Stimulated activated CD8-positive, alpha-beta memory T cell treated with anti-CD3 and anti-CD28 coated beads, Interleukin-15, amount 100 ng/mL, for 48 hours (primary cell): ENCODE results near the gene OLR1.
"Not testable (repeated sequence)": the region's sequence is repeated elsewhere in the genome, so short reads cannot be mapped to it uniquely, and the experiment has no call there.

Source experiments
- DNase-seq, 2 donors: peaks; one replicate each; pipeline ENCODE4 v3.0.0-alpha.2; 2020; ENCODE audit warnings: low read depth in 2 of 2

The OLR1 gene

DNA sequence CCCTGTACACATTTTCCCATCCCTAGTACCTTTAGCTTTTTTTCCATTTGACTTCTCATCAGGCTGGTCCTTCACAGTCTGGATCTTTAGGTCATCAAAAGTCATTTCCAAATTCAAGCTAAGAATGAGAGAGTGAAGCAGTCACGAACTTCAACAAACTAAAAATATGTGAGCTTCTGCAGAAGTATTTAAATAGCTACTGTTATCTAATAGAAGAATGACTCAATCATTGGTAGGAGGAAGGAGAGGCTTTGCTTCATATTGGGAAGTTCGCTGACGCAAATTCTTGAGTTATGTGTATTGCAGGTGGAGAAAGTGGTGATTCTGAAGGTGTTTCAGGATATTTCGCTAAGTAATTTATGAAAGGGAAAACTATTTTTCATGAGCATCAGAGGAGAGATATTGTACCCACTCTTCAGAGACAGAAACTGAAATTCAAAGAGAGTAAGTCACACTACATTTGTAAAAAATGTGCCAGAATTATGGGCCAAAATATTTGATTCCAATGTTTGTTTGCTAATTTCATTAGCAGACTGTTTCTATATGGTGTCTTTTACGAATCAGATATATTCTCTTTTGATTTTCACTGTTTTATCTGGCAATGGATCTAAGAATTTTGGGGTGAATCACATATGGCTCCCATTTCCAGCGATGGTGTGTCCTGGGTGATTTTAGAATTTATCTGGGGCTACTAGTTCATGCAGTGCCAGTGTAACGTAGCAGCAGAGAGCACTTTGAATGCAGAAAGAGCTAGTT, at the start of gene OLR1:
Gene OLR1, minus strand, starts transcription at position 160 of the 756 bp plus-strand sequence. Its CDS starts 55 bp downstream, at position 105.
- no peak for DNase-seq

DNA sequence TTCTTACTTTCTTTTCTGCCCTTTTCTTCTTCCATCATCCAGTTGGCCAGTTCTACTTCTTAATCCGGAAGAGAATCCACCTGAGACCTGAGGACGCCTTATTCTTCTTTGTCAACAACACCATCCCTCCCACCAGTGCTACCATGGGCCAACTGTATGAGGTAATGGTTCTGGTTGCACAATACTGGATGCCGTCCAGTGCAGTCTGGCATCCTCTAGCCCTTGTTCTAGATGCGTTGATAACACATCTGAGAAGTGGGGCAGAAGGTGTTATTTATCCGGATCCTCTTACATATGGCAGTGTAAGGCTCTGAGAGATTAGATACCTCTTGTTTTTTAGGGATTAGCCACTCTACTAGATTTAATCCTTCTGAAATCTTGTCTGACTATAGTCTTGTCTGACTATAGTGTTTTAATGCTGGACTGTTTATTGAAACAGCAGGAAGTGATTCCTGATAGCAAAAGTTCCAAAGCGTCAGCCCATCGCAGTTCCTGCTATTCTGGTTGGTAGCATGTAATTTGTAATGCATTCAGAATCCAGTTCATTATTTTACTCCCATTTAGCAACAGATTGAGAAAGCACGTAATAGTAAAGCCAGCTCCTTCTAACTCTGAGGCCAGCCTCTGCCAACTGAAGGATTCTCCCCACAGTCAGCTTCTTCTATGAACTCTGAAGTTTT, 48.6 kb upstream of the OLR1 start:
- DNase-seq: no peak

DNA sequence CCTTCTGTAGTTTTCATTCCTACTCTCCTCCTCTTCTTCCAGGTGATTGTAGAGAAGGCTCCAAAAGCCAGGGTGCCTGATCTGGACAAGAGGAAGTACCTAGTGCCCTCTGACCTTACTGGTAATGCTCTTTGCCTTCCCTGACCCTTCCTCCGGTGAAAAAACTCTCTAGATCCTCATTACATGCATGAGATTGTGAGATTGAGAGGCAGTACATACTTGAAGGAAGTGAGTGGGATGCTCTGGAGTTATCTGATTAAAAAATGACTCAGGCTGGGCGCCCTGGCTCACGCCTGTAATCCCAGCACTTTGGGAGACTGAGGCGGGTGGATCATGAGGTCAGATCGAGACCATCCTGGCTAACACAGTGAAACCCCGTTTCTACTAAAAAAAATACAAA, 46.1 kb upstream of the OLR1 start:
- no peak for DNase-seq

DNA sequence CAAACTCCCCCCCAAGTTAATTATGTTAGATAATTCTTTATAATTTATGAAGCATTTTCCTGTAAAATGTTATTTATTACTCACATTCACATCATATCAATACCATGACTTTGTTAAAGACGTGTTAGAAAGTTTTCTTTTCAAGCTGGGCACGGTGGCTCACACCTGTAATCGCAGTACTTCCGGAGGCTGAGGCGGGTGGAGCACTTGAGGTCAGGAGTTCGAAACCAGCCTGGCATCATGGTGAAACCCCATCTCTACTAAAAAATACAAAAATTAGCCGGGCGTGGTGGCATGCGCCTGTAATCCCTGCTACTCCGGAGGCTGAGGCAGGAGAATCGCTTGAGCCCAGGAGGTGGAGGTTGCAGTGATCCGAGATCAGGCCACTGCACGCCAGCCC, 44.0 kb upstream of the OLR1 start:
- peak in 1 of 2 donors; percentile 29 for DNase-seq

DNA sequence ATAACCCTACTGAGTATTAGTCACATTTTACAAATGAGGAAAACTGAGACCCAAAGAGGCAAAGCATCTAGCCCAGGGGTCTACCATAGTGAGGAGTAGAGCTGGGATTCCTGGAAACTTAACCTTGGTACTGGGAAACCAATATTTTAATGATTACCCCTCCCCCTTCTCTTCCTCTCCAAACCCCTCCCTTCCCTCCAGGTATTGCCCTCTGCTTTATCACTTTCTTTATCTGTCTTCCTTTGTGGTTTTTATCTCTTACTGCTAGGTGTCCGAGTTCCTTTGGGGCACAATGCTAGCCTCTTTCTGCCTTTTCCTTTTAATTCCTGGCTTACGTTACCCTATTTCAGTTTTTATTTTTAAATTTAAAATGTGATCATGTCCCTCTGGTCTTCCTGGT, 43.5 kb upstream of the OLR1 start:
- no peak for DNase-seq

DNA sequence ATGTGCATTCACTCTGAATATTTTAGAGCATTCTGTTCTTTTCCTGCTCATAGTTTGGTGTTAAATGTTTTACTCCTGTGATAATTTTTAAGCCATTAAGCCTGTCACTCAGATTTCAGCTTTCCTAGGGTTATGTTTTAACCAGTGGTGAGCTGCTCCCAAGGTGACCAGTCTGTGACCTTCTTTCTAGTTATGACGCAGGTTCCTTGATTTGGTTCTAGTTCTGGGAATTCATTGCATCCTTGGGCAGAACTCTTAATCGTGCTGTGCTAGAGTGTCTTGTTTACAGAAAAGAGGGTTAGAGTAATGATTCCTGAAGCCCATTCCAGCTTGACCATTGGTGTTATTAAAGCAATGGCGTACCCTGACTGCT, 42.9 kb upstream of the OLR1 start:
- DNase-seq: no peak

DNA sequence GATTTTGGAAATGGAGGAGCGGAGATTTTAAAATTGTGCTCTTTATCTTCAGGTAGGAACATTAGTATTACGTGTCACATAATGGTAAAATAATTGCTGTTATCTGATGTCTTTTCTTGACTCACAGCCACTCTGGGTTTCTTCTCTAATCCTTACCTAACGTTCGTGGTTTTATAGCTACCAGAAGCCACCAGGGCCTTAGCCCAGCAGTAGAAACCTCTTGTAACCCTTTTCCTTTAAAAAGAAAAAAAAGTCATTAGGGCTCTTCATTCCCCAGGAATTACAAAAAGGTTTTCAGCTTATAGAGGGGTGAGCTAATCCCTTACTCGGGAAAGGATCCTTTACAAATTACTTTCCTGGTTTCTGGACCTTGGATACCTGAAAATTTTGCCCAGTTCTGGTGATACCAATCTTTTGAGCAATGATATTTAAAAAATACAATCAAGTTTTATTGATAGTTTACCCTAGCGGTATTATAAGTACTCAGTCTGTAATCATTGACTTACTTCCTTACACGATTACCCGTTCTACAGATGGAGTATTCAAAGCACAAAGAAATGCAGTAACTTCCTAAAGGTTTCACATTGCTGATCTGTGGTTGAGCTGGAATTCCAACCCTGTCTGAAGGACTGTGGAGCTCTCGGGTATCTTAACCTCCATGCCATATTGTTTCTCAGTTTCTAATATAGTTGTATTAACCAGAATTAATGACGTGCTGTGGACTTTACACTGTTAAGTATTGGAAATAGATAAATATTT, 42.4 kb upstream of the OLR1 start:
- no peak for DNase-seq

DNA sequence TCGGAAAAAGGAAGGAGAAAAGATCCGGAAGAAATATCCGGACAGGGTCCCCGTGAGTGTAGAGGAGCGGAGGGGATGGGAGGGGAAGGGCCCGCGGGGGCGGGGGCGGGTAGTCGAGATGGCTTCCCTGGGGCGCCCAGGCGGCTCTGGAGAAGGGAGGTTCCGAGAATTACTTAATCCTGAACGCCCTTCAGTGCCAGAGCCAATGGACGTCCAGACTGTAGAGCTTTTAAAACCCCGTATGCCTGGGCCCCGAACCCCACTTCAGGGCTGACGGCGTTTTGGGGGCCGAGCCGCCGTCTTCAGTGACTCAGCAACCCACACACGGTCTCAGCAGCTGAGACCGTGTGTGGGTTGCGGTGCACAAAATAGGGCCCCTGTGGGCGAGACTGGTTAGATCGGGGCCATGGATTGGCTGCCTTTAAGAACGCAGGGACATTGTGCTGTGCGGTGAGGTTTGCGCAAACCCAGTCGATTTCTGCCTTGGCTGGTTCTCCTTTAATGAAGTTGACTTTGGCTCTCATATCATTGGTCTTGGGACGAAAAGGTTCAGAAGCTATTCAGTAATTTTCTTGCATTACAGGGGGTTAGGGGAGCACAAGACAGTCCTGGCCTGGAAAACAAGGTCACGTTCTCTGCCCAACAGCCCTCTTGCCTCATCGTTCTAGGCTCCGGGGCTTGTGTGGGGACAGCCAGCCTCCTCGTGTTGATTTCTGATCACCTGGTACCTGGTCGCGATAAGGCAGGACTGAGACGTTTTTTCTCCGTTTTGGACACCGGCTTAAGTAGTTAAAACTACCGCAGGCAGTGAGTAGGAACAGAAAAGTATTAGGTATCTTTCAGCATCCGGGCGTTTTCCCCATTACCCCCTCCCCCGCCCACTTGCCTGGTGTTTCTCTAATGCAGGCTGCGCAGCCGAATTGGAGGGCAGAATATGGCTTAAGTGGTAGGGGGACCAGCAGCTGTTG, 41.5 kb upstream of the OLR1 start:
- DNase-seq: peak; percentile 77 to 83

DNA sequence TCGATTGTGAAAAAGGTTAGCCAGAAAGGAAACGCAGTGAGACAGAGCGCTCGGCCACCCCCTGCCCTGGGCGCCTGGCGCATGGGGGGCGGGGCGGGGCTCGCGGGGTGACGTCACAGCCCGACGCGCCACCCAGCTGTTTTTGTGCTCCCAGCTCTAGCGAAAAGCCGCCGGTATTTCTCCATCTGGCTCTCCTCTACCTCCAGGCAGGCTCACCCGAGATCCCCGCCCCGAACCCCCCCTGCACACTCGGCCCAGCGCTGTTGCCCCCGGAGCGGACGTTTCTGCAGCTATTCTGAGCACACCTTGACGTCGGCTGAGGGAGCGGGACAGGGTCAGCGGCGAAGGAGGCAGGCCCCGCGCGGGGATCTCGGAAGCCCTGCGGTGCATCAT, 40.8 kb upstream of the OLR1 start, which contains the start of gene GABARAPL1:
Gene GABARAPL1, plus strand, starts transcription at position 139 of the 393 bp plus-strand sequence. Its CDS starts 253 bp downstream, at position 392.
- DNase-seq: peak; percentile 59 to 61

DNA sequence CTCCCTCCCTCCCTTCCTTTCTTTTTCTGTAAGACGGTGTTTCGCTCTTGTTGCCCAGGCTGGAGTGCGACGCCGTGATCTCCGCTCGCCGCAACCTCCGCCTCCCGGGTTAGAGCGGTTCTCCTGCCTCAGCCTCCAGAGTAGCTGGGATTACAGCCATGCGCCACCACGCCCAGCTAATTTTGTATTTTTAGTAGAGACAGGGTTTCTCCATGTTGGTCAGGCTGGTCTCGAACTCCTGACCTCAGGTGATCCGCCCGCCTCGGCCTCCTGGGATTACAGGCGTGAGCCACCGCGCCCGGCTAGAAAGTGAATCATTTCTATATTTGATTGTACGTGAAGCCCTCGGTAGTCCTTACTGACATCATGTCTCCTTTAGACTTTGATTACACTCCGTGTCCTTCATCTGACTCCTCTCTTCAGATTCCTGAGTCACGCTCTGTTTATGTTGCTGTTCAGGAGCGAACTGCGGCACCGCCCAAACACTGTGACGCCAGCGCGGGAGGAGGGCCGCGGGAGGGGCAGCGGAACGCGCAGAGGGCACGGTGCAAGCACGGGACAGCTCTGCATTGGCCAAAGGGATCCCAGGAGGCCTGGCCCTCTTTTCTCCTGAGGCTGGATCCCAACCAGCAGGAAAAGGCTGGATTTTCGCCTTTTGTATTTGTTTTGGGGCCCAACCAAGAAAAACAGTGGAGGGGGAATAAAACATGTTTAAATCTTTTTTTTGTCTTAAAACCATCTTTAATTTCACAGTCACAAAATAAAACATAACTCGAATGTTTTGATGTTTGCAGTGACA, 40.2 kb upstream of the OLR1 start:
- DNase-seq: peak; percentile 80 to 84

DNA sequence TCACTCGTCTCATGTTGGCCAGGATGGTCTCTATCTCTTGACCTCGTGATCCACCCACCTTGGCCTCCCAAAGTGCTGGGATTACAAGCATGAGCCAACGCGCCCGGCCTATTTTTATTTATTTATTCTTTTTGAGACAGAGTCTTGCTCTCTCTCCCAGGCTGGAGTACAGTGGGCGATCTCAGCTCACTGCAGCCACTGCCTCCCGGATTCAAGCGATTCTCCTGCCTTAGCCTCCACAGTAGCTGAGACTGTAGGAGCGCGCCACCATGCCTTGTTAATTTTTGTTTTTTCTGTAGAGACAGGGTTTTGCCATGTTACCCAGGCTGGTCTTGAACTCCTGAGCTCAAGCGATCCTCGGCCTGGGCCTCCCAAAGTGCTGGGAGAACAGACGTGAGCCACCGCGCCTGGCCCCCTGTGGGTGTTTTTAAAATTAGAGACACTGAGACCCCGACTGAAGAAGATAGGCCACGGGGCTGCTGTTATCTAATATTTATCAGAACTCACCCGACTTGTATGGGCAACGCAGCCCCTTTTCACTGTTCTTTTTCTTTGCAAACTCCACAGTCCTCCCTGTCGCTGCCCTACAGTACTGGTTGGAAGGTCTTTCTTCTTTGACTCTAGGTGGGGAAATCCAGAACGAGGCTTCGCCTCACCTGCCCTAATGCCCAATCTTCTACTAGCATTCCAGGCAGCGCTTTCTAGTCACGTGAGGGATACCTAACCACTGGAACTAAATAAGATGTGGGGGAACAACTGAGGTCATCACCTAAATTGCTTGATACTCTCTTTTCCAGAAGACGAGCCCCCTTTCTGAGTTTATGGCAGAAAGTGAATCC, 39.4 kb upstream of the OLR1 start:
- DNase-seq: no peak

DNA sequence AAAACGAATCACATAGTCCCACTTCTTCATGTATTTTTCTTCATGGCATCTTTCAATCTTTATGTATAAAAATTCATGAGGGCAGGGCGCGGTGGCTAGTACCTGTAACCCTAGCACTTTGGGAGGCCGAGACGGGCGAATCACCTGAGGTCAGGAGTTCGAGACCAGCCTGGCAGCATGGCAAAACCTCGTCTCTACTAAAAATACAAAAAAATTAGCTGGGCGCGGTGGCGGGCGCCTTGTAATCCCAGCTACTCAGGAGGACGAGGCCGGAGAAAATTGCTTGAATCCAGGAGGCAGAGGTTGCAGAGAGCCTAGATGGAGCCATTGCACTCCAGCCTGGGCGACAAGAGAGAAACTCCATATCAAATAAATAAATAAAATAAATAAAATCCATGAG, 38.3 kb upstream of the OLR1 start:
- no peak for DNase-seq

DNA sequence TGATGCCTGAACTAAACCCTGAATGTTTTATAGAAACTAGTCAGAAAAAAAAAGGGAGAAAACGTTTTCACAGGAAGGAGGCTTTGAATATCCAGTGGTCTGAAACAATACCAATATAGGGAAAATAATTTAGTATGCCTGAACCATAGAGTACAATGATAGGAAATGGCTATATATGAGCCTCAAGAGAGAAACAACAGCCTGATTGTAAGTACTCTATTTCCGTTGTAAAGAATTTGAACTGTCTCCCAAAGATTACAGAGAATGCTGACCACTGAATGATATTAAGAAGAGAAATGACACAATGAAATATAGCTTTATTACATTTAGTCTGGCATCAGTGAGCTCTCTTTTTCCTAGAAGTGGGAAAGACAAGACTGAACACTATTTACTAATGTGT, 35.2 kb upstream of the OLR1 start:
- DNase-seq: no peak

DNA sequence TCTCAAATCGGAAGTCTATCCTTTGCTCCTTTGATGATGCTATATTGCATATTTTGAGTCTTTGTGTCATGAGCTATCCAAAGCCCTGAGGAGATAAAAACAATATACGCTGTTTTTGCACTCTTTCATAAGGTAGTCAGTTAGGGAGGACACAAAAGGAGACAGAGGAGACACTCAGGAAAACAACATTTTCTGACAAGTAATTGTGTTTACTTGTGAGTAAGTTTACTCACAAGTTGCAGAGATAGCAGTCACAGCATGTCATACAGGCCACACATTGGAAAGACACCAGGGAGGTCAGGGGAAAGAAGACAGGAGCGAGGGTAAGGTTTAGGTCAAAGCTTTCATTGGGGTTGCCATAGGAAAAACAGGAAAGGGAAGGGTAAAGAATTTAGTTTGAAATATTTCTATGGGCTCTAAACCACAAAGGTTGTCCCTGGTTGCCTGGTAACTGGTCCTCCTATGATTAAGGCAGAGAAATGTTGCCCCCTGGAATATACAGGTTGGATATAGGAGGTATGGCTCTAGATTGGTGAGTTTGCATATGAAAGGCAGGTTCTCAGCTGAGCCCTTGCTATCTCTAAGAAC, 33.4 kb upstream of the OLR1 start:
- no peak for DNase-seq

DNA sequence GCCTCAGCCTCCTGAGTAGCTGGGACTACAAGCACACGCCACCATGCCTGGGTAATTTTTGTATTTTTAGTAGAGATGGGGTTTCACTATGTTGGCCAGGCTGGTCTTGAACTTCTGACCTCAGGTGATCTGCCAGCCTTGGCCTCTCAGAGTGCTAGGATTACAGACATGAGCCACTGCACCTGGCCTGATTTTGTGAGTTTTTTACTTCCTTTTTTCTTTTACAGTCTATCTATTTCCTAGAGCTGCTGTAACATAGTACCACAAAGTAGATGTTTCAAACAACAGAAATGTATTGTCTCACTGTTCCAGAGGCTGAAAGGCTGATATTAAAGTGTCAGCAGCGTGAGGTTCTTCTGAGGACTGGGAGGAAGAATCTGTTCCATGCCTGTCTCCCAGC, 32.6 kb upstream of the OLR1 start:
- DNase-seq: not testable (repeated sequence)

DNA sequence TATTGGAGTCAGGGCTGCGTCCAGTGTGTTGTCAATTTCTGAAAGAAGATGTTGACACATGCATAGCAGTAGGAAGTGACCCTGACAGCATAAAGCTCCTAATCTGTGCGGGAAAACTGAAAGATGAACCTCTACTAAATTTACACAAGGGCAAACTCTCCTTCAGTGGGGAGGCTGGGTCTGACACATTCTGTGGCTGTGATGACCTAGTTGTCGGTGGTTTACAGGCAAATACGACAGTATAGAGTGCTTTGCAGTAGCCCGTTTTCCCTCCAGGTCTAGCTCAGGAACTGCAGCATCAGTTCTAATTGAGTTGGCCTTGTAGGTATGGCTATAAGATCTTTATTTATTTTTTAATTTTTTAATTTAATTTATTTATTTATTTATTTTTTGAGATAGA, 25.9 kb upstream of the OLR1 start:
- DNase-seq: no peak

DNA sequence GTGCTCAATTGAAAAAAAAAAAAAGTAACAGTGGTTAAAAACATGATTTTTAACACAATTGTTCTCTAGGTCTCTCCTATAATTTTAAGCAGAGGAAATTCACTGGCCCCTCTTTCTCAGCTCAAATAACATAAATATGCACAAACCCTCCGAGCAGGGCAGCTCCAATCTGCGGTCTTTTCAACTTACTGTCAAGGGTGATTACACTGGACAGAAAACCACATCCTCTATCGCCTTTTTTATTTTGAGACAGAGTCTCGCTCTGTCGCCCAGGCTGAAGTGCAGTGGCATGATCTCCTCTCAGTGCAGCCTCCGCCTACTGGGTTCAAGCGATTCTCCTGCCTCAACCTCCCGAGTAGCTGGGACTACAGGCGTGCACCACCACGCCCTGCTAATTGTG, 24.3 kb upstream of the OLR1 start:
- DNase-seq: no peak

DNA sequence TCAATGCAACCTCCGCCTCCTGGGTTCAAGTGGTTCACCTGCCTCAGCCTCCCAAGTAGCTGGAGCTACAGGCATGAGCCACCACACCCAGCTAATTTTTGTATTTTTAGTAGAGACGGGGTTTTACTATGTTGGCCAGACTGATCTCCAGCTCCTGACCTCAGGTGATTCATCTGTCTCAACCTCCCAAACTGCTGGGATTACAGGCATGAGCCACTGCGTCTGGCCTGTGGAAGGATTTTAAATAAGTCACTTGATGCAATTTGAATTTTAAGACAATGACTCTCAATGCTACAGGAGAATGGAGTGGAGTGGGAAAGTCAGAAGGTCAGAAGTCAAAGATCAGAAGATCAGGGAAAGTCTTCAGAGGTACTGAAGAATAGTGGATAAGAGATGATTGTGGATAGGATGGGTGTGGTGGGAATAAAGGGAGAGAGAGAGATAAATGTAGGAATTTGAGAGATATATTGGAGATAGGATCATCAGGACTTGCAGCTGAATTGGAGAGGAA, 22.3 kb upstream of the OLR1 start:
- DNase-seq: no peak

DNA sequence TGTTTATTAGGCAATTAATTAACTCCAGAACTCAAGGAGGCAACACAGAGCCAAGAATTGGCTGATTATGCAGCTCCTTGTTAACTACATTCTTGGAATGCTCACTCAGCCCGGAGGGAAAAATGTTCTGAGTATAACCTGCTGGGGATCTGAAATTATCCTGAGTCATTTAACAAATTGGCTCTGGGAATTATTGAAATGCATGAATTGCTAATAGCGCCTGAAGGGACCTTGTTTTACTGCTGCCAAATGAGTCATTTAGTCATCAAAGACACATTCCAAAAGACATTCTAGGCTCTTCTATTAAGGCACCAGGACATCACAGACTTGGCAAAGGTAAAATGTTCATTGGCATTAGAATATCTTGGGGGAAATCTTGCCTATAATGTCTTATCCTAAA, 19.9 kb upstream of the OLR1 start:
- no peak for DNase-seq
